Renal cortical epithelial cell (primary cell): ENCODE results near the gene SULT1A1. TPM values are rescaled to one million over a fixed set of nuclear protein-coding genes. Genes with fewer than 3 reads are reported as not detected.
A peak's percentile ranks its signal among the peaks of the same experiment; 100 is the strongest.
"Not testable (repeated sequence)": the region's sequence is repeated elsewhere in the genome, so short reads cannot be mapped to it uniquely, and the experiment has no call there.

ENCODE experiments used
- DNase-seq: peaks from one replicate; pipeline ENCODE4 v3.0.0-alpha.2; 2011; ENCODE audit warnings: low read depth
- total RNA-seq: library from RNA; depleted of rRNA; stranded (reverse); fragments of >200 nt; gene quantifications from 2 replicates; pipeline ENCODE4 v1.2.3, GENCODE V29; 2014

The SULT1A1 gene
- total RNA-seq = 6.8 and 7.1 TPM in 2 replicates

- DNase-seq = peak; percentile 27
These were observed at the start of gene SULT1A1 for GRCh38 chr16:28609631-28610594. Gene SULT1A1 (minus strand): TSS chr16:28610044. CDS start chr16:28608855, 1,189 bp downstream.

DNA sequence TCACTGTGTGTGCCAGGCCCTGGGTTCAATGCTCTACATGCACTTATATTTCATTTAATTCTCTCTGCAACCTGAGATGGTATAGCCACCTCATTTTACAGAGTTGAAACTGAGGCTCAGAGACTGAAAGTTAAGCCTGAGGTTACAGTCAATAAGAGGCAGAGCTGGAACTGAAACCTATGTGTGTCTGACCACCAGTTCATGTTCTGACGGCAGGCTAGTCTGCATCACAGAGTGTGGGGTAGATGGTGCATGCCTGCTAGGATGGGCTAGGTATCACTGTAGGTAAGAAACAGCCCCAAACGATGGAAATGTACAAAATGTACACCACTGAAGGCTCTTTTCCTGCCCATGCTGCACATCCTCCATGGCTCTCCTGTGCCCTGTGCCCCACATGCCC lies 30.1 kb upstream of the SULT1A1 start:
- not testable (repeated sequence) for DNase-seq

DNA sequence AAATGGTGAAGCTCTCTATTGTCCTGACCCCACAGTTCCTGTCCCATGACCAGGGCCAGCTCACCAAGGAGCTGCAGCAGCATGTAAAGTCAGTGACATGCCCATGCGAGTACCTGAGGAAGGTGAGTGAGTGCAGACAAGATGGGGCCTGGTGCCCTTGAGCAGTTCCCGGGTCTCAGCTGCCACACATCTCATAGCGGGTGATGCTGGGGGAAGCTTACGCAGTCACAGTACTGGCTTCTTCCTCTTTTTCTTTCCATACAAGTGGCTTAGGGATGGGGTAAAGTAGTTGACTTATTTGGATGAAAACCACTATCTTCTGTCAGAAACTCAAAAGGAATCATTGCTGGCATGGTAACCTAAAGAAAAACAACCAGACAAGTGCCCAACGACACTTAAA lies 28.5 kb upstream of the SULT1A1 start:
- not testable (repeated sequence) for DNase-seq

GRCh38 chr16:28637765-28638164 lies 27.9 kb upstream of the SULT1A1 start, which contains the start of gene NPIPB8:
Gene NPIPB8 (plus strand): TSS chr16:28638065. CDS start chr16:28638361, 296 bp downstream.
- DNase-seq = not testable (repeated sequence)

DNA sequence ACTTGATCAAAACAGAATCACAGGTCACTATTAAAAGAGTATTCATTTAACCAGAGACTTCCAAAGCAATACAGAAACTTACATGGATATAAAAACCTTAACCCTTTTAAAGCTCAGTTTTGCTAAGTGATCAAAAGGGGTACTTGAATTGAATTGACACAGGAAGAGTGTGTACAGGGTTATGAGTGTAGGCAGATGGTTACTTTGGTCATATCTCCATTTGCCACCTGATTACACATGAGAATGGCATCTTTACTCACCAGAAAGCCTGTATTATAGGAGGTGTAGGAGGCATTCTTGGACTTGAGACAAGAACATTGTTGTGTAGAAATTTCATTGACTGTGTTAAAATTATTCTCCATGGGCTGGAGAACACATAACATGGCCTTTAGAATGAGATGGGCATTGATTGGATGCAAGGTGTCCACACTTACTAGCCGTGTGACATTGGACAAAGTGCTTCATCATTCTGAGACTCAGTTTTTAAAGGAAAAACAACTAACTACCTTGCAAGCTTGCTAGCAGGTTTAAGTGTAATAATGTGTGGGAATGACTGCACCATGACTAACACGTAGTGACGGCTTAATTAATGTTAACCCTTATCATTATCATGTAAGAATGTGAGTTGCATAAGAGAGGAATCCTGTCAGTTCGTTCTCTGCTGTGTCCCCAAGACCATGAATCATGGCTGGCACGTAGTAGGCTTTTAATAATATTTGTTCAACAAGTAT lies 26.4 kb upstream of the SULT1A1 start:
- peak; percentile 96 for DNase-seq

DNA sequence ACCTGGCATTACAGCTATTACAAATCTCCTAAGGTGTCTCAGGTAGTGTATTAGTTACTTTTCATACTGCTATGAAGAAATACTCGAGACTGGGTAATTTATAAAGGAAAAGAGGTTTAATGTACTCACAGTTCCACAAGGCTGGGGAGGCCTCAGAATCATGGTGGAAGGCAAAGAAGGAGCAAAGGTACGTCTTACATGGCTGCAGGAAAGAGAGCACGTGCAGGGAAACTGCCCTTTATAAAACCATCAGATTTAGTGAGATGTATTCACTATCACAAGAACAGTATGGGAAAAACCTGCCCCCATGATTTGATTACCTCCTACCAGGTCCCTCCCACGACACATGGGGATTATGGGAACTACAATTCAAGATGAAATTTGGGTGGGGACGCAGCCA lies 21.1 kb upstream of the SULT1A1 start:
- not testable (repeated sequence) for DNase-seq

- no peak for DNase-seq
These were observed 13.4 kb upstream of the SULT1A1 start for GRCh38 chr16:28623172-28623711.

GRCh38 chr16:28622532-28623171 lies 12.8 kb upstream of the SULT1A1 start:
- DNase-seq = not testable (repeated sequence)

DNA sequence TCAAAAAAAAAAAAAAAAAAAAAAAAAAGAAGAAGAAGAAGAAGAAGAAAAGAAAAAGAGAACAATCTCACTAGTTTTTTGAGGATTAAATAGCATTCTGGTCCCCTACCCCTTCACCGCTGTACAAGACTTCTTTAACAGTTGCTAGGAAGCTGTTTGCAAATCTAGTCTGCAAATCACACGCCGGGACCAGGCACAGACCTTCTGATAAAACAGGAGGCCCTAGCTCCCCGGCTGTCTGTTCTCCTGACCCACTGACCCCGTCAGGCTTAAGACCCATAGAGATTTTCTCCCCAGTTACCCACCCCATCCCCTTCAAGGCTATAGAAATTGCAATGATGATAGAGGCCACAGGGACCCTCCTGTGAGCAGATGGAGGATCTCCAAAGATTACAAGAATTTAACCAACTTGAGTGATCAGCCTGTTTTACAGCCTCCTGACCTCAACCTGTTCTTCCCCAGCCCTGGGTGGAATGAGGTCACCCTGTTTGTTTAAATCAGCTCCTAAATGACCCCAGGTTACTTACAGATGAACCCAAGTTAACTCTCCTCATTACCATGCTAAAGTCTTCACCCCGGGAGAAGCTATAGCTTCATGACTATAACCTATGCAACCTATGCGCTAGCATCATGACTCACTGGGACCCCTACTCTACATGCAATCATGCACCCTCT lies 11.8 kb upstream of the SULT1A1 start:
- no peak for DNase-seq

DNA sequence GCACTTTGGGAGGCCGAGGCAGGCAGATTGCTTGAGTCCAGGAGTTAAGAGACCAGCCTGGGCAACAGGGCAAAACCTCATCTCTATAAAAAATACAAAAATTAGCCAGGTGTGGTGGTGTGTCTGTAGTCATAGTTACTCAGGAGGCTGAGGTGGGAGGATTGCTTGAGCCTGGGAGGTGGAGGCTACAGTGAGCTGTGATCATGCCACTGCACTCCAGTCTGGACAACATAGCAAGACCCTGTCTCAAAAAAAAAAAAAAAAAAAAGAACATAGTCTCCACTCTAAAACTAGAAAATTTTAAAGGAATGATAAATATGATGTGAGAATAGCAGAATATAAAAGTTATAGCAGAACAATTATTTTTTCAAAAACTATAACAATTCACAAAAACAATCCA lies 10.5 kb upstream of the SULT1A1 start:
- DNase-seq = not testable (repeated sequence)

GRCh38 chr16:28617874-28618273 lies 8.0 kb upstream of the SULT1A1 start:
- DNase-seq = peak; percentile 73

- peak; percentile 8 for DNase-seq
These were observed 6.8 kb upstream of the SULT1A1 start for GRCh38 chr16:28616636-28617035.

GRCh38 chr16:28616224-28616577 lies 6.4 kb upstream of the SULT1A1 start:
- not testable (repeated sequence) for DNase-seq

DNA sequence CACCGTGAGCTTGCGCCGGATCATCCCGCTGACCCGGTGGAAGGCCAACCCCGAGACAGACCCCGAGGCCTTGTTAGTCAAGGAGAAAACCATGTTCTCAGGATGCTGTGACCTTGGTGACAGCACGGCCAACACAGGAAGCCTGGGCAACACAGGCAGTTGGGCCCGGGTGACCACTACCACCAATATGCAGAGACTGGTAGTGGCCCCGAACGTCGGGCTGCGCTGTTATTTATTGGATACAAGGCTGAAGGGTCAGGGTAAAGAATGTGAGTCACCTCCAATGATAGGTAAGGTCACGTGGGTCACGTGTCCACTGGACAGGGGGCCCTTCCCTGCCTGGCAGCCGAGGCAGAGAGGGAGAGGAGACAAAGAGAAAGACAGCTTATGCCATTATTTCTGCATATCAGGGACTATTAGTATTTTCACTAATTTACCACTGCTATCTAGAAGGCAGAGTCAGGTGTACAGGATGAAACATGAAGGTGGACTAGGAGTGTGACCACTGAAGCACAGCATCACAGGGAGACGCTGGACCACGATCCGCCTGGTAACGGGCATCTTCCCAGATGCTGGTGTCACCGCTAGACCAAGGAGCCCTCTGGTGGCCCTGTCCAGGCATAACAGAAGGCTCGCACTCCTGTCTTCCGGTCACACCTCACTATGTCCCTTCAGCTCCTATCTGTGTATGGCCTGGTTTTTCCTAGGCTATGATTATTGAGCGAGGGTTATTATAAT lies 5.8 kb upstream of the SULT1A1 start:
- DNase-seq = peak; percentile 22

DNA sequence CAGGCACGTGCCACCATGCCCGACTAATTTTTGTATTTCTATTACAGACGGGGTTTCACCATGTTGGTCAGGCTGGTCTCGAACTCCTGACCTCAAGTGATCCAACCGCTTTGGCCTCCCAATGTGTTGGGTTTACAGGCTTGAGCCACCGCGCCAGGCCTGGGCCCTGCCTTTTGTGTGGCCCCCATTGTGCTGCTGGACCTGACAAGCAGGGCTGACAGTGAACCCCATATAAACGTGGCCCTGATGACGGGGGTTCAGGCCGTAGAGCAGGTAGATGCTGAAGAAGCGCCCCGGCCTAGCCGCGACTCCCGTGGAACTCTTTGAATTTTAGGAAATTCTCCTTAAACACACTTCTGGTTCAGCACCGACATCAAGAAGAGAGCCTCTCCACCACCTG lies 4.7 kb upstream of the SULT1A1 start:
- not testable (repeated sequence) for DNase-seq

- not testable (repeated sequence) for DNase-seq
These were observed 4.1 kb upstream of the SULT1A1 start for GRCh38 chr16:28613912-28614311.

DNA sequence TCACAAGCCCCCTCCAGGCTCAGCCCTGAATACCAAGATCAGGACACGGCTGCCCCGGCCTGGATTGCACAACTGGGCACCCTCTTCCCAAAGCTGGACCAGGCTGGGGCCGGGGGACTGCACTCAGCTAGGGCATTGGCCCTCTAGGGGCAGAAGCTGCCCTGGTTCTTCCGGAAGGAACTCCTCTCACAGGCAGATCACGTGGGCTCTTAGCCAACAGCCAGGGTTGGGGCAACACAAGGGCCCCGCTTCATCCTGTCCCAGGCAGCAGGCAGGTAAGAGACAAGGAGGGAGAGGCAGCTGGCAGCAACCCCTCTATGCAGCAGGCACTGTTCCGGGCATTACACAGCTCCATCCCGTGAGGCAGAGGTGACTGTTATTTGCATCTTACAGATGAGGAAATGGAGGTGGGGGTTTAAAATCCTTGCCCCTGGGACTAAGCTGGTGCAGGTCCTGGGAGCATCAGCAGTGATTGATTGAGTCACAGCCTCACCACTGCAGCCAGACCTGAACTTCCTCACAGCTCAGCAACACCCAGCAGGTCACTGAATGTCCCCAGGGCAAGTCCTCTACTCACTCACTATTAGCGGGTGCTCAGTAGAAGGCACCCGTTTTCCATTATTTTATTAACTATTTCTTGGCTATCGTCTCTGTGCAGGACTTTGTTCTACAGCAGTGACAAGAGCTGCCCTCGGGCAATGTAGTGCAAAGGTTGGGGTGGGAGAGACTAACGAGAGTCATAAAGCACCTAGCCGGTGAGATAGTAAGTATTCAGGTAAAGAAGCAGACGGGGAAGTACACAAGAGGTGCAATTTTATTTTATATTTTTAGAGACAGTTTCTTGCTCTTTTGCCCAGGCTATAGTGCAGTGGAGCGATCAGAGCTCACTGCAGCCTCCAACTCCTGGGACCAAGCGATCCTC lies 2.8 kb upstream of the SULT1A1 start:
- DNase-seq = not testable (repeated sequence)

- DNase-seq = no peak
These were observed 849 bp upstream of the SULT1A1 start for GRCh38 chr16:28610595-28611191.
